ENCODE results near the gene EGFL8.
A peak's percentile ranks its signal among the peaks of the same experiment; 100 is the strongest.

EGFL8 gene

DNA sequence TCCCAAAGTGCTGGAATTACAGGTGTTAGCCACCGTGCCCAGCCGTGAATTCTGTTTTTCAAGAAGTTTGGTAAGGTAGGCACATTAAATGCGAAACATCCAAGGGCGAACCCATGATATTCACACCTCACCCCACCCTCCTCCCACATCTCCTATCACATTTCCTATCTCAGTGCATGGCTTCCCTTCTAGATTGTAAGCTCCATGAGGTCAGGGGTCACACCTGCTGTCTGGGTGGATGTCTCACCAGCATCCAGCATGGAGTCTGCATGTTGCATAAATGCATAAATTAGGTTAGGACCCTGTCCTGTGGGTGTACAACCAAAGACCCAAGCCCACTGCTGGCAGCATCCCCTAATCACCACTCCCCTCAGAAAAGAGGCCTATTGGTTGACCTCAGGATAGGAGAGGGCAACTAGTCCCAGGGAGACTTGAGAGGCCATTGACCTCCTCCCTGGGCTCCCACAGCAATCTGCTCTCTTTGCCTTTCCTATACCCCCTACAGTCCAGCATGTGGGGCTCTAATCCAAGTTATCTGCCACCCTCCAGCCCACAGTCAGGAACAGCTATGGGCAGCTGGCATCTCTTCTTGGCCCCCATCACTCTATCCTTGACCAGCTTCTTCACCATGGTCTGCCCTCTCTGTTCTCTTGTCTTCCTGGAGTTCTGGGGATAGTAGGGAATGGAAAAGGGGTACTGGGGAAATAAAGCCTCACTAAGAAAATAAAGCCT is 16.8 kb upstream of the EGFL8 start:
- DNase-seq = no peak

DNA sequence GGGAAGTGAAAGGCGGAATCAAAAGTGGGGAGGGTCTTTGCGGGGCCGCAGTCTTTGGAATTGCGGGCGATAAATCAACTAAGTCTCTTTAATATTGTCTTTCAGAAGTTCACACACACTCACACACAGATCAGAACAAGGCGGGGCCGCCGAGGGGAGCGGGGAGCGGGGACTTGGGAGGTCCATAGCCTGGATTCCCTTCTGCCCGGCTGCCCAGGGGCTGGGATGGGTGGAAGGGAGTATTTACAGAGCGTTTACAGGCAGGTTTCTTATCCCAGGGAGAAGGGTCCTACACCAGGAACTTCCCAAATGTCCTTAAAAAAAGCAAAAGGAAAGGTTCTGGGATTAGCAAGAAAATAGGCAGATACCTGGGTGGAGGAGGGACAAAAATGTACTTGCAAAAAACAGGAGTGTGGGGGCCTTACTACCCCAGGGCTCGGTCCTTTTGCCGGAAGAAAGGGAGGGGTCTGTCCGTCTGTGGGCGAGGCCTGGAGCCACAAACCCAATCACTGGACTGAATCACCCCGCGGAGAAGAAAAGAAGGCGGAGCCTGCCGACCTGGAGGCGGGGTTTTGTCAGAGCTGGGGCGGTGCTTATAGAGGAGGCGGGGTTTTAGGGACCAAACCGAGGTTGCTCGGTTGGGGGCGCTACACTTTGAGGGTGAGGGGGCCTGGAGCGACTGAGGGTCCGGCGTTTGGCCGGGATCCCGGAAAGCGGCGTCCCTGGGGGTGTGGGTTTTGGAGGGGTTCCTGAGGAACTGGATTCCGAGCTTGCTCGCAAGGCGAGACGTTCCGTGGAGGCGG is 15.9 kb upstream of the EGFL8 start:
- DNase-seq = peak; percentile 62 to 66

DNA sequence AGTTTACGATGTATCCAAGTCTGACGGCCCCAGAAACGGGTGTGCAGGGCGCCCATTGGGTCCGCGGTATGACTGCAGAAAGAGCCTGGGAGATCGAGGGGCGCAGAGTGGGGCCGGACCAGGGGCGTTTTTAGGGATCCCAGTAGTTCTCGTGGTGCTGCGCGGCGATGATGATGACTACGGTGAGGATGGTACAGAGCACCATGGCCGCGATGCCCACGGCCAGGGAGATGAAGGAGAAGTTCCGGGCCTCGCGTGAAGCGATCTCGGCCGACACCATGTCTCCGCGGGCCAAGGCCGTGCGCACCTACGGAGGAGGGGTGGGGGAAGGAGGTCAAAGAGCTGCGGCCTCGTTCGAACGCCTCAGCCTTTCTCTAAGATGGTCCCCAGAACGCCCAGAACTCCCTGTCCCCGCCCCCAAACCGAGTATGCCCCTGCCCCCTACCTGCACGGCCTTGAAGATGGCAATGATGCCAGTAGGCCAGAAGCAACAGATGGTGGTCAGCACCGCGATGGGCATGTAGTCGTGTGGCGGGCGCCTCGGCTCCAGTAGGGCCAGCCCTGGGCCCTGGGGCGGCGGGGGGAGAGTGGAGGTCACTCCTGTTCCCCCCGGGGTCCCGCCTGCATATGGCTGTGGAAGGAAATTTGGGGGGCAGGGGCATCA is 15.2 kb upstream of the EGFL8 start:
- DNase-seq = no peak

DNA sequence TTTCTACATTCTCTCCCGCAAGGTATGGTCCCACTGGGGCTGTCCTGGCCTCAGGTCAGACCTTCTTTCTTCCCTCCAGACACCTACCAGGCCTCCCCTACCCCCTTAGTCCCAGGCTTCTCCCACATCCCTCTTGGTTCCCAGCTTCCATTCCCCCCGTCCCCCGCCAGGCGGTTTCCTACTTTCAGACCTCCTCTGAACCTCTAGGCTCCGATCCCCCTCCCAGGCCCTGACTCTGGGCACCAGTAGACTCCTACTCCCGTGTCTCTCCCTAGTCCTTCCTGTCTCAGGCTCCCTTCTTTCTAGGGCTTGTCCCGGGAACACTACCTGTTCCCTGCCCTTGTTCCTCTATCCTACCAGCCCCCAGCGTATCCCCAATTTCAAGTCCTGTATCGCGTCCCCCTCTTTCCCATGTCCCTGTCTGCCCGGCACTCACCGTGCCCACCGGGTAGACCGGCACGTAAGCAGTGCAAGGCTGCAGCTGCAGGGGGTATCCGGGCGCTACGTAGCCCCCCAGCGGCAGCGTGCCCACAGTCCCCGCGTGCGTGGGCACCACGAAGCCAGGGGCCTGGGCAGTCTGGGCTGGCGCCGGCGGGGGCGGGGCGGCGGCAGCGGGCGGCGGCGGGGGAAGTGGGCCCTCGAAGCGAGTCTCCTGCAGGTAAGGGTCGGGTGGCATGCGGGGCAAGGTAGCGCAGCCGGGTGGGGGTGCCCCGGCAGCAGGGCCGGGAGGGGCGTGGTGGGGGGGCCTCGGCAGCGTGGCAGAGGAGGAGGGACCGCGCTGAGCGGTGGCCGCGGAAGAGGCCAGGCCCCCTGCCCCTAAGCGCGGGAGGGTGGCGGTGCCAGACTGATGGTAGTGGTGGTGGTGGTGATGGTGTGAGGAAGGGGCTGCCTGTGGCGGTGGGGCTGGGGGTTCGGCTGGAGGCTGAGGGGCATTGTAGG is 14.2 kb upstream of the EGFL8 start:
- DNase-seq = no peak

DNA sequence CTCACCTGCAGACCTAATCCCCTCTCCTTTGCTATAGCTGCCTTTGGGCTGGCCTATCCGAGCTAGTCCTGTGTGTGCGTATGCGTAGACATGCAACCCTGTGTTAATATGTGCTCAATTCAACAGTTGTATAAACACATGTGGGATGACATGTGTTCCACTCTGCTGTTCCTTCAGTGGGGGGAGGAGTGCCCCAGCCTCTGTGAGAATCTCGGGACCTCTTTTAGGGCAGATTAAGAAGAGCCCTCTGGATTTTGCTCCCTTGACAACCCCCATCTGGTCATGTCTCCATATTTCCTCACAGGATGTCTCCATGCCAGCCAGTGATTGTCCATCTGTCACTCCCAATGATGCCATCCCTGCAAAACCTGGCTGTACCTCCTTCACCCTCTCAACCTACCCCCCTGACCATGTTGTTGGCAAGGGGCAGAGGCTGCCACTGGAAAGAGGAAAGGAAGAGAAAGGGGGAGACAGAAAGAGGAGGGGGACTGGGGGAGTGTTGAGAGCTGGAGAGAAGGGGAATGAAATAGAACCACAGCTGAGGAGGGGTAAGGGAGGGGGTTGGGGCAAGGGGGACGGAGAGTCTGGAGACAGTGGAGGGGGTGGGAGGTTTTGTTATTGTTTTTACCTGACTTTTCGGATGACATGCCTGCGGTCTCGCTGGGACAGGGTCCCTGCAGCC is 13.1 kb upstream of the EGFL8 start:
- DNase-seq = no peak

DNA sequence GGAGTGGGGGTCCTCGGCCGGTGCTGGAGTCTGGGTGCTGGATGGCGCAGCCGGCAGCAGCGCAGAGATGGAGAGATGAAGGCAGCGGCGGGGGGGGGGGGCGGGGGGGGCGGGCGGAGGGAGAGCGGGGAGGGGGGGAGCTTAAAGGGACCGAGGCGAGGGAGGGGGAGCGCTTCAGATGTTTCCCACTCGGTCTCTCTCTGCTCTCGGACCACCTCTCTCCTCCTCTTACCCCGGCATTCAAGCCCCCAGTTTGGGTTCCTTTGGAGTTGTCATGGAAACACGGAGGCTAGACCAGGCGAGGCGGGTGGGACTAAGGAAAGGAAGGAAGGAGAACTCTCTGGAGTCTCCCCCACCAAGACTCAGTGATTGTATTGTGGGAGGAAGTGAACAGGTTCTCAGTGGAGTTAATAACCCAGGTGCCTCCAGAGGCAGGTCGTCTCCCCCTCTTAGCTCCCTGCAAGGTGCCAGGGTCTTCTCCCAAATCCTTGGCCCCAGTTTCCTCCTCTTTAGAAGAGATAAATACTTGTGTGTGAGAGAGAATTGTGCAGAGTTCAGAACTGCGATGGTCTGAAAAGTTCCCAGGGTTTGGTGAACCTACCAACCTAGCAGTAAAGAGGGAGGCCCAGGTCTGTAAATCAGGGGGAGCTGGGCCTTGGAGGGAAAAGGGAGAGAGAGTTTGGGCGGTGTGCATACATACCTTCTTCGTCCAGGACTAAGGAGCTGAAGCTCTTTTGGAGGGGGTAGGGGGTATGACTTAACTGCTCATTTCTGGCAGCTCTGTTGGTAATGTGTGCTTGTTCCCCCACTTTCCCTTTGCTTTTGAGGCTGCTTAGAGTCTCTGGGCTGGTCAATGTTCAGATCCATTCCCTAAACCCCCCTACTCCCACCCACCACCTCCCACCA is 12.3 kb upstream of the EGFL8 start, which contains the start of gene PRRT1:
Gene PRRT1, minus strand, starts transcription at position 77 of the 906 bp plus-strand sequence. CDS start 112 bp downstream, outside the sequence.
- no peak for DNase-seq

DNA sequence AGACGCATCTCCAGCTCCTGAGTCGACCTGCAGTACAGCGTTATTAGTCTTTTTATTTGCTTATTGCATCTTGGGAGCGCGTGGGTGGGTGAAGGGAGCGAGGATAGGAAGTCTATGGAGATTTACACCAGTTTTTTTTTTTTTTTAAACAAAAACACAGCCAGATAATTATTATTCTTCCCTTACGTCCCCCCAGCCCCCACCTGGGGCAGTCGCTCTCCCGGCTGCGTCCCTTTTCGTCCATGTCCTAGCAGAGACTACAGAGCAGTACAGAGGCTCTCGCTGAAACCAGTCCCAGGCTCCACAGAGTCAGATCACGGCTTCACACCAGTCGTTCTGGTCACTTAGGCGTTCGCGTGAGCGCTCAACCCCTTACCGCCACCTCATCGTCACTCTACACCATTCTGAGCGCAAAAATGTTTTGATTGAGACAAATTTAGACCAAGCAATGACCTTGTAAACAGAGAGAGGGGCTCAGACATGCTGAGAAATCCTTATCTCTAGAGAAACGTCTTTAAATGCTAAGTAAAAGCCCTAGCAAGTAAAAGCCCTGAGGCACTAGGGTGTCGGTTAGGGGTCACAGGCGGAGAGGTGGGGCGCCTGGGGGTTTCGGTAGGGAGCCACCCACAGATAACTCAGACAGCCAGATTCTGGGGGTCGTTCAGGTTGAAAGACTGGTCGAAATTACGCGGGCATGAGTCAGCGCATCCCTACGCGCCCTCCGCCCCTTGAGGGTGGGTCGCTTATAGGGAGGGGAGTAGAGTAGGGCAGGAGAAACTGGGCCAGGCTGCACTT is 11.4 kb upstream of the EGFL8 start:
- DNase-seq = no peak

DNA sequence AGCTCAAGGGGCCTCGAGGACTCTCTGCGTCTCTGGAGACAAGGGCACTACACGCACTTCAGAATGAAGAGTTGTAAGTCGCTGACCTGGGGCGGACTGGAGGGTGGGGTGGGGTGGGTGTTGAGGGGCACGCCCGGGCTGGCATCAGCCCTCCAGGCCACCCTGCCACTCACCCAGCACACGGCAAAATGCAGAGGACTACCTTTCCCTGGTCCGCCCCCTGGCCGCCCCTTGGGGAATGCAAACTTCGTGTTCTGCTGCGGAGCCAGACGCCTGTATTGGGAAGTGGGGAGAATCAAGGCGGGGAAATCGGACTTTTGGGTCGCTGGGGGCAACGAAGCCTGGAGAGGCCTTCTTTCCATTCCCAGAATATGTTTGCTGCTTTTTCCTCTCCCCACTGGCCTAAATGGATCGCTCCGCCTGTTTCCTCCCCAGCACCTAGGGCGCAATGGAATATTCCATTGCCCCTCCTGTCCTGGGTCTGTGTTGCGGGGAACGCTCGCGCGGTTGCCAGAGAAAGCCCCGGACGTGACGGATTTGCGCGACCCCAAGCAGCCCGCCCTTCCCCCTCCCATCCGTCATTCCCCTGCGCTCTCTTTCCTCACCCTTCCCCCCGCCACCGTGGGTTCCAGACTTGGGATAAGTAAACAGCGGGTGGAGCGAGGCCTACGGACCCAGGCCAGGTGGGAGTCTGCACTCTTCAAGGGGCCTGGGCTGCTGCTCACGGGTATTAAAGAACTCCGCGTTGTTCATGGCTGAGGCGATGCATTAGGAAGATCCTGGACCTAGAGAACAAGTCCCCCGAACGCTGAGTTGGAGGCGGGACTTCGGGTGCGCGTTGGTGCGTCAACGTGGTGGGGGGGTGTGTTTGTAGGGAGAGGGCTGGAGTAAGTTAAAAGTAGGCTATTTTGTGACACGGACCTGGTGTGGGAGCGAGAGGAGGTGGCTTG is 10.6 kb upstream of the EGFL8 start, which contains the start of gene PPT2:
Gene PPT2, plus strand, starts transcription at position 578 of the 950 bp plus-strand sequence. CDS start 454 bp downstream, outside the sequence.
- peak; percentile 58 to 67 for DNase-seq

DNA sequence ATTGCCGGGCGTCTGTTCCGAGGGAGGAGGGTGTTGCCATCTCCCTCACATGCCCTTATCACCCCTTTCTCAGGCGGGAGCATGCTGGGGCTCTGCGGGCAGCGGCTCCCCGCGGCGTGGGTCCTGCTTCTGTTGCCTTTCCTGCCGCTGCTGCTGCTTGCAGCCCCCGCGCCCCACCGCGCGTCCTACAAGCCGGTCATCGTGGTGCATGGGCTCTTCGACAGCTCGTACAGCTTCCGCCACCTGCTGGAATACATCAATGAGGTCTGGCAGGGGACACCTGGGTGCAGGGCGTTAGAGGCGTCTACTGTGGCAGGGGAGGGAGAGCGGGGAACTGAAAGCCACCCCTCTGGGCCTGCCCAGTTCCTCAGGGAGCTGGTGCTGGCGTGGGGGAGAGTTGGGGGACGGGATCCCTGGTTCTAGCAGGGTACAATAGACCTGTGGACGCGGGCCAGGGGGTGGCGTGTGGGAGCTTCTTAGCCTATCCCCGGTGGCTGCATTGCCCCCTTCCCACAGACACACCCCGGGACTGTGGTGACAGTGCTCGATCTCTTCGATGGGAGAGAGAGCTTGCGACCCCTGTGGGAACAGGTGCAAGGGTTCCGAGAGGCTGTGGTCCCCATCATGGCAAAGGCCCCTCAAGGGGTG is 9.8 kb upstream of the EGFL8 start:
- DNase-seq = peak; percentile 44 to 54

DNA sequence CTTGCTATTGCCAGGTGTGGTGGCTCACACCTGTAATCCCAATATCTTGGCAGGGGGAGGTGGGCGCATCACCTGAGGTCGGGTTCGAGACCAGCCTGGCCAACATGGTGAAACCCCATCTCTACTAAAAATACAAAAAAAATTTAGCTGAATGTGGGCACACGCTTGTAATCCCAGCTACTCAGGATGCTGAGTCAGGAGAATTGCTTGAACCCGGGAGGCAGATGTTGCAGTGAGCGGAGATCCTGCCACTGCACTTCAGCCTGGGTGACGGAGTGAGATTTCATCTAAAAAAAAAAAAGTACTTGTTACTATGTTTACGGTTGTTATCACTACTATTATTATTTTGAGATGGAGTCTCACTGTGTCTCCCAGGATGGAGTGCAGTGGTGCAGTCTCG is 7.5 kb upstream of the EGFL8 start:
- DNase-seq = no peak

DNA sequence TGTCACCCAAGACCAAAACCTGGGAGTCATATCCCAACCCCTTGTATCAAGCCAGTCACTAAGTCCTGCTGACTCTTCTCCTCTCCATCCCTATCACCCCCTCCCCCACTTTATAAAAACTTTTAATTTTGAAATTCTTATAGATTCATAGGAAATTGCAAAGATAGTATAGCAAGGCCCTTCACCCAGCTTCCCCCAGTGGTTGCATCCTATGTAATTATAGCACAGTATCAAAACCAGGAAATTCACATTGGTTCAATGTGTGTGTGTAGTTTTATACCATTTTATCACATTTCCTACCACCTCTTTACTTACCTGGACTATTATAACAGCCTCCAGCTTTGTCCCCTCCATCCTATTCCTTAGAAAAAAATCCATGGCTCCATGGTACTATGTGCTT is 6.3 kb upstream of the EGFL8 start:
- no peak for DNase-seq

DNA sequence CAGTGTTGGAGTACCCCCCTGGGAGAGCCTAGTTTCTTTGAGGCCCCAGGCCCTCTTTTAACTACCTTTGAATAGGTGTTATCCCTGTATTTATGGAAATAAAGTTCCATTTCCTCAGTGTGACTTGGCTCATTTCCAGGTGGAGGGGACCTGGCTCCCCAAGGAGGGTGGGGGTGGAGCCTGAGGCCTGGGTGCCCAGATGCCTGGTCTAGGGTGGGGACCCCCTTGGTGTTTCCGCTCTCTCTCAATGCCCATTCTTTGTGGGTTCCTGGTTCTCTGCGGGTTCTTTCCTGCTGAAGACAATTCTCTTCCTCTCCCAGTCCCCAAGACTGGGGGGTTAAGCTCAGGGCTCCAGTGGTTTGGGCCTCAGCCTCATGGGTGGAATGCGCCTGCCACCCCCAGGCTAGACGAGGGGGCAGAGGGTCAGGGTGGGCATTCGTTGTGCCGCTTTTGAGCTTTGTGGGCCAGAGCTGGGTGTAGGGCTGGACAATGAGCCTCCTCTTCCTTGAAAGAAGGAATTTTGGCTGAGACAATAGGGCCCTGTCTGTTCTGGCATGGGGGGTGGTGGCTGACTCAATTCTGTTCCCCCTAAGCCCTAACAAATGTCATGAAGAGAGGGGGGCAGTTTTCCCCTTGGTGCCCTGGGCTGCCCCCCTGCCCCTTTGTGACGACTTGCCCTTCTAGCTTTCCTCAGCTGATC is 686 bp upstream of the EGFL8 start:
- DNase-seq = no peak

DNA sequence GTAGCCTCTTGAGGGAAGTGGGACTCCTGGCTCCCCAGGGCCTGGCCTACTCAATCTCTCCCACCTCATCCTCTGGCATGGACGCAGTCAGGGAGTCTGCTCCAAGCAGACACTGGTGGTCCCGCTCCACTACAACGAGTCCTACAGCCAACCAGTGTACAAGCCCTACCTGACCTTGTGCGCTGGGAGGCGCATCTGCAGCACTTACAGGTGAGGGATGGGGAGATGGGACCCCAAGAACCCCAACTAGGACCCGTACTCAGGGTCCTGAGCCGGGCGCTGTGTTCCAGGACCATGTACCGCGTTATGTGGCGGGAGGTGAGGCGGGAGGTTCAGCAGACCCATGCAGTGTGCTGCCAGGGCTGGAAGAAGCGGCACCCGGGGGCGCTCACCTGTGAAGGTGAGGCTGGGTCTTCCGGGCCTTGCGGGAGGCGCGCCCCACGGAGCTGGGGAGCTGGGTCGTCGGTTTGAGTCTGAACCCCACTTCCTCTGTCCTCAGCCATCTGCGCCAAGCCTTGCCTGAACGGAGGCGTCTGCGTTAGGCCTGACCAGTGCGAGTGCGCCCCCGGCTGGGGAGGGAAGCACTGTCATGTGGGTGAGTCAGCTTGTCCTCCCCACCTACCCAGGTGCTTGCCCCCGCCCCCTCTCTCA is 2.1 kb downstream of the EGFL8 start:
- DNase-seq = no peak

DNA sequence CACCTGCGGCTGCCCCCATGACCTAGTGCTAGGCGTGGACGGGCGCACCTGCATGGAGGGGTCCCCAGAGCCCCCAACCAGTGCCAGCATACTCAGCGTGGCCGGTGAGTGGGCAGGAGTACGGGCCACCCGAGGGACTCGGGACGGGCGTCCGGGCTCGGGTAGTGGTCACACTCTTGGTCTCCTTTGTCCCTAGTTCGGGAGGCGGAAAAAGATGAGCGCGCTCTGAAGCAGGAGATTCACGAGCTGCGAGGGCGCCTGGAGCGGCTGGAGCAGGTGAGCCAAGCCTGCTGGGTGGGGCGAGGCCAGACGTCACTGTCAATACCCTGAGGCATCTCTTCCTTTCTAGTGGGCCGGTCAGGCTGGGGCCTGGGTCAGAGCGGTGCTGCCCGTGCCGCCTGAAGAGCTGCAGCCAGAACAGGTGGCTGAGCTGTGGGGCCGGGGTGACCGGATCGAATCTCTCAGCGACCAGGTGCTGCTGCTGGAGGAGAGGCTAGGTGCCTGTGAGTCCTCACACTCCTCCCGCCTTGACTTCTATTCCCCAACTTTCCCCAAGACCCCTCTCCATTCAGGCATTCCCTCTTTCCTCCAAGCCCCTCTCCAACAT is 2.9 kb downstream of the EGFL8 start:
- no peak for DNase-seq

DNA sequence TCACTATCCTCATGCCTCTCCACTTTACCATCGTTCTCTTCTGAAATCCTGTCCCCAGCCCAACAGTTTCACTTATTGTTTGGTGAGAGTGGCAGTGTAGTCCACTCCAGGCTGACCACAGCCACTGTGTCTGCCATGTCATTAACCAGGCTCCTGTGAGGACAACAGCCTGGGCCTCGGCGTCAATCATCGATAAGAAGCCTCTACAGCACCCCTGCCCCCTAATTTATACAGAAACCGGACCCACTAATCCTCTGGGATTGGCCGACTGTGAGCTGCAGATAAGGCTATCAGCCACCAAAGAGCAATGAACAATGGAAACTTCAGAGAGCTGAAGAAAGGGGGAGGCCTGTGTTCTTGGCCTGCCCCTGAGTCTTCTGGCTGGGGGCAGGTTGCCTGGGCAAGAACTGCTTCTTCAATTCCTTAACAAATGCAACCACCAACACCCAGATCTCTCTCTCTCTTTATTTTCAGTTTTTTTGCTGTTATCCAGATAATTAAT is 3.4 kb downstream of the EGFL8 start:
- DNase-seq = no peak

DNA sequence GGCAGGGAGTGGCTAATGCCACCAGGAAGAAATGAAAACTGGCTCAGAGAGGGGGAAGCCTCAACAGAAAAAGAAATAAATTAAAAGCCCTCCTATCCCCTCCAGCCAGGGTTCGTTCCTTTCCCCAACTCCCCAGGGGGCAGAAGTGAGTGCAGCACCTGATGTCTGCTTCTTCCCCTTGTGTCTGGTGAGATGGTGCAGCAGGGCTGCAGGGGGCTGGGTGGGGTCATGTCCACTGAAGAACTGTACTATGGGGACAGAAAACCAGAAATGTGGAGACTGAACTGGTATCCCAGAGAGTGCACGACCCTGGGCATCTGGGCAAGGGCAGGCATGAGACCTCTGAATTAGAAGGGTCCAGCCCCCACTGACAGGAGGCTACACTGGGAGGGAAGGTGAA is 4.0 kb downstream of the EGFL8 start:
- DNase-seq = no peak
